ENCODE data around the gene SAMSN1. TPM values are rescaled to one million over a fixed set of nuclear protein-coding genes. Genes with fewer than 3 reads are reported as not detected.

The SAMSN1 gene
- total and polyA plus RNA-seq, 9 of the 15 experiments (the other 6 are each of a cell fraction or from before 2014, with no cell fraction given), result 101 to 223 (median 159) TPM

GRCh38 chr21:14454016-14455009, 91.8 kb downstream of the SAMSN1 start (continued):
- TF ChIP-seq, protein P1, sequence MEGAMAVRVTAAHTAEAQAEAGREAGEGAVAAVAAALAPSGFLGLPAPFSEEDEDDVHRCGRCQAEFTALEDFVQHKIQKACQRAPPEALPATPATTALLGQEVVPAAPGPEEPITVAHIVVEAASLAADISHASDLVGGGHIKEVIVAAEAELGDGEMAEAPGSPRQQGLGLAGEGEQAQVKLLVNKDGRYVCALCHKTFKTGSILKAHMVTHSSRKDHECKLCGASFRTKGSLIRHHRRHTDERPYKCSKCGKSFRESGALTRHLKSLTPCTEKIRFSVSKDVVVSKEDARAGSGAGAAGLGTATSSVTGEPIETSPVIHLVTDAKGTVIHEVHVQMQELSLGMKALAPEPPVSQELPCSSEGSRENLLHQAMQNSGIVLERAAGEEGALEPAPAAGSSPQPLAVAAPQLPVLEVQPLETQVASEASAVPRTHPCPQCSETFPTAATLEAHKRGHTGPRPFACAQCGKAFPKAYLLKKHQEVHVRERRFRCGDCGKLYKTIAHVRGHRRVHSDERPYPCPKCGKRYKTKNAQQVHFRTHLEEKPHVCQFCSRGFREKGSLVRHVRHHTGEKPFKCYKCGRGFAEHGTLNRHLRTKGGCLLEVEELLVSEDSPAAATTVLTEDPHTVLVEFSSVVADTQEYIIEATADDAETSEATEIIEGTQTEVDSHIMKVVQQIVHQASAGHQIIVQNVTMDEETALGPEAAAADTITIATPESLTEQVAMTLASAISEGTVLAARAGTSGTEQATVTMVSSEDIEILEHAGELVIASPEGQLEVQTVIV (CRISPR knock-in tag; IDR thresholded peaks at IDR 0.05; ENCODE audit: borderline replicate concordance), result no peak
- TF ChIP-seq PRPF4 (IDR thresholded peaks at IDR 0.05; ENCODE audit: insufficient read depth, low read depth, low read length, poor library complexity, severe bottlenecking), result no peak
- TF ChIP-seq, protein P2, sequence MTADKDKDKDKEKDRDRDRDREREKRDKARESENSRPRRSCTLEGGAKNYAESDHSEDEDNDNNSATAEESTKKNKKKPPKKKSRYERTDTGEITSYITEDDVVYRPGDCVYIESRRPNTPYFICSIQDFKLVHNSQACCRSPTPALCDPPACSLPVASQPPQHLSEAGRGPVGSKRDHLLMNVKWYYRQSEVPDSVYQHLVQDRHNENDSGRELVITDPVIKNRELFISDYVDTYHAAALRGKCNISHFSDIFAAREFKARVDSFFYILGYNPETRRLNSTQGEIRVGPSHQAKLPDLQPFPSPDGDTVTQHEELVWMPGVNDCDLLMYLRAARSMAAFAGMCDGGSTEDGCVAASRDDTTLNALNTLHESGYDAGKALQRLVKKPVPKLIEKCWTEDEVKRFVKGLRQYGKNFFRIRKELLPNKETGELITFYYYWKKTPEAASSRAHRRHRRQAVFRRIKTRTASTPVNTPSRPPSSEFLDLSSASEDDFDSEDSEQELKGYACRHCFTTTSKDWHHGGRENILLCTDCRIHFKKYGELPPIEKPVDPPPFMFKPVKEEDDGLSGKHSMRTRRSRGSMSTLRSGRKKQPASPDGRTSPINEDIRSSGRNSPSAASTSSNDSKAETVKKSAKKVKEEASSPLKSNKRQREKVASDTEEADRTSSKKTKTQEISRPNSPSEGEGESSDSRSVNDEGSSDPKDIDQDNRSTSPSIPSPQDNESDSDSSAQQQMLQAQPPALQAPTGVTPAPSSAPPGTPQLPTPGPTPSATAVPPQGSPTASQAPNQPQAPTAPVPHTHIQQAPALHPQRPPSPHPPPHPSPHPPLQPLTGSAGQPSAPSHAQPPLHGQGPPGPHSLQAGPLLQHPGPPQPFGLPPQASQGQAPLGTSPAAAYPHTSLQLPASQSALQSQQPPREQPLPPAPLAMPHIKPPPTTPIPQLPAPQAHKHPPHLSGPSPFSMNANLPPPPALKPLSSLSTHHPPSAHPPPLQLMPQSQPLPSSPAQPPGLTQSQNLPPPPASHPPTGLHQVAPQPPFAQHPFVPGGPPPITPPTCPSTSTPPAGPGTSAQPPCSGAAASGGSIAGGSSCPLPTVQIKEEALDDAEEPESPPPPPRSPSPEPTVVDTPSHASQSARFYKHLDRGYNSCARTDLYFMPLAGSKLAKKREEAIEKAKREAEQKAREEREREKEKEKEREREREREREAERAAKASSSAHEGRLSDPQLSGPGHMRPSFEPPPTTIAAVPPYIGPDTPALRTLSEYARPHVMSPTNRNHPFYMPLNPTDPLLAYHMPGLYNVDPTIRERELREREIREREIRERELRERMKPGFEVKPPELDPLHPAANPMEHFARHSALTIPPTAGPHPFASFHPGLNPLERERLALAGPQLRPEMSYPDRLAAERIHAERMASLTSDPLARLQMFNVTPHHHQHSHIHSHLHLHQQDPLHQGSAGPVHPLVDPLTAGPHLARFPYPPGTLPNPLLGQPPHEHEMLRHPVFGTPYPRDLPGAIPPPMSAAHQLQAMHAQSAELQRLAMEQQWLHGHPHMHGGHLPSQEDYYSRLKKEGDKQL (CRISPR knock-in tag; IDR thresholded peaks at IDR 0.05; ENCODE audit: borderline replicate concordance), result no peak
- TF ChIP-seq KDM2B (CRISPR knock-in tag; IDR thresholded peaks at IDR 0.05), result no peak
- no peak; the same call in none of the 2 replicates for TF ChIP-seq NFRKB (IDR thresholded peaks at IDR 0.05; ENCODE audit: low read depth)
- no peak for TF ChIP-seq MBD1 (CRISPR knock-in tag; IDR thresholded peaks at IDR 0.05)
- no peak for TF ChIP-seq ZNF175 (CRISPR knock-in tag; IDR thresholded peaks at IDR 0.05; ENCODE audit: low read depth)
- 0 out of 2 replicates have a peak, but pooled peaks have one; percentile 28 for TF ChIP-seq TCFL5 (CRISPR knock-in tag; conservative IDR thresholded peaks at IDR 0.05)
- peak; percentile 72 for TF ChIP-seq ZEB2 (IDR thresholded peaks at IDR 0.05)
- peak; percentile 97 for TF ChIP-seq GATAD2B (IDR thresholded peaks at IDR 0.05; ENCODE audit: borderline replicate concordance)
- no peak for TF ChIP-seq C11orf30 (IDR thresholded peaks at IDR 0.05; ENCODE audit: low read depth)
- TF ChIP-seq, protein P3, sequence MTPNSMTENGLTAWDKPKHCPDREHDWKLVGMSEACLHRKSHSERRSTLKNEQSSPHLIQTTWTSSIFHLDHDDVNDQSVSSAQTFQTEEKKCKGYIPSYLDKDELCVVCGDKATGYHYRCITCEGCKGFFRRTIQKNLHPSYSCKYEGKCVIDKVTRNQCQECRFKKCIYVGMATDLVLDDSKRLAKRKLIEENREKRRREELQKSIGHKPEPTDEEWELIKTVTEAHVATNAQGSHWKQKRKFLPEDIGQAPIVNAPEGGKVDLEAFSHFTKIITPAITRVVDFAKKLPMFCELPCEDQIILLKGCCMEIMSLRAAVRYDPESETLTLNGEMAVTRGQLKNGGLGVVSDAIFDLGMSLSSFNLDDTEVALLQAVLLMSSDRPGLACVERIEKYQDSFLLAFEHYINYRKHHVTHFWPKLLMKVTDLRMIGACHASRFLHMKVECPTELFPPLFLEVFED (CRISPR knock-in tag; conservative IDR thresholded peaks at IDR 0.05), result no peak
- no peak for TF ChIP-seq ZNF133 (CRISPR knock-in tag; IDR thresholded peaks at IDR 0.05)
- no peak for TF ChIP-seq NELFE (IDR thresholded peaks at IDR 0.05; ENCODE audit: insufficient read depth, insufficient read length)
- no peak for TF ChIP-seq NFATC3 (IDR thresholded peaks at IDR 0.05)

Measured in K562 (cell line).